Umbilical cord (tissue), 2 donors: ENCODE data around the gene PLA2G3. TPM values are rescaled to one million over a fixed set of nuclear protein-coding genes. Genes with fewer than 3 reads are reported as not detected.

ENCODE experiments used
- DNase-seq: peaks from one replicate; pipeline ENCODE4 v3.0.0-alpha.2; 2015; ENCODE audit warnings: low spot score
- total RNA-seq: library from RNA; depleted of rRNA; stranded (reverse); fragments of >200 nt; gene quantifications from one replicate; pipeline ENCODE4 v1.2.3, GENCODE V29; 2014; ENCODE audit warnings: low replicate concordance; ENCODE audit not compliant: insufficient read depth

The PLA2G3 gene
- total RNA-seq, 1 donor from 2014 or later = 0.24 TPM

GRCh38 chr22:31148488-31148887 lies 8.2 kb upstream of the PLA2G3 start:
- peak; percentile 70 for DNase-seq

GRCh38 chr22:31144223-31144622 lies 3.9 kb upstream of the PLA2G3 start:
- DNase-seq = no peak

GRCh38 chr22:31143537-31143936 lies 3.2 kb upstream of the PLA2G3 start:
- no peak for DNase-seq

- no peak for DNase-seq
Measured at GRCh38 chr22:31143038-31143437, 2.7 kb upstream of the PLA2G3 start.

GRCh38 chr22:31142285-31142684 lies 2.0 kb upstream of the PLA2G3 start:
- DNase-seq = no peak

- no peak for DNase-seq
Measured at GRCh38 chr22:31141551-31141950, 1.2 kb upstream of the PLA2G3 start.

GRCh38 chr22:31140746-31141145 lies 438 bp upstream of the PLA2G3 start:
- DNase-seq = no peak

GRCh38 chr22:31139066-31139465 lies 1.2 kb downstream of the PLA2G3 start:
- DNase-seq = no peak

- DNase-seq = no peak
Measured at GRCh38 chr22:31138126-31138525, 2.2 kb downstream of the PLA2G3 start.

GRCh38 chr22:31137721-31138120 lies 2.6 kb downstream of the PLA2G3 start:
- DNase-seq = no peak

GRCh38 chr22:31136711-31137110 lies 3.6 kb downstream of the PLA2G3 start:
- DNase-seq = no peak

- no peak for DNase-seq
Measured at GRCh38 chr22:31136155-31136554, 4.2 kb downstream of the PLA2G3 start.

- DNase-seq = no peak
Measured at GRCh38 chr22:31135706-31136105, 4.6 kb downstream of the PLA2G3 start.

GRCh38 chr22:31134688-31135087 lies 5.6 kb downstream of the PLA2G3 start:
- DNase-seq = no peak

GRCh38 chr22:31133911-31134310 lies 6.4 kb downstream of the PLA2G3 start:
- no peak for DNase-seq

- DNase-seq = no peak
Measured at GRCh38 chr22:31130873-31131272, 9.4 kb downstream of the PLA2G3 start.

GRCh38 chr22:31128156-31128555 lies 12.2 kb downstream of the PLA2G3 start:
- DNase-seq = no peak

GRCh38 chr22:31127181-31127772 lies 13.0 kb downstream of the PLA2G3 start:
- DNase-seq = peak; percentile 40

GRCh38 chr22:31126869-31127175 lies 13.5 kb downstream of the PLA2G3 start:
- no peak for DNase-seq

GRCh38 chr22:31126128-31126868 lies 14.0 kb downstream of the PLA2G3 start:
- no peak for DNase-seq

GRCh38 chr22:31125521-31126117 lies 14.7 kb downstream of the PLA2G3 start:
- no peak for DNase-seq

GRCh38 chr22:31124811-31125465 lies 15.4 kb downstream of the PLA2G3 start:
- no peak for DNase-seq

- no peak for DNase-seq
Measured at GRCh38 chr22:31124290-31124689, 16.0 kb downstream of the PLA2G3 start.
